CD14-positive monocyte (primary cell): Measurements from ENCODE around the gene FBXL15. TPM values are rescaled to one million over a fixed set of nuclear protein-coding genes. Genes with fewer than 3 reads are reported as not detected.

Experiments used
- DNase-seq, 3 donors: peaks; one replicate each; pipeline ENCODE4 v3.0.0-alpha.2; 2011 to 2022
- H2AFZ ChIP-seq: 2 replicates; pipeline ENCODE4 v1.6.0; 2012; ENCODE audit warnings: mild to moderate bottlenecking, low read depth, low read length, inconsistent platforms; ENCODE audit not compliant: insufficient read depth, poor library complexity, severe bottlenecking
- H3K27ac ChIP-seq, 2 donors: 1 replicate in 1 of 2; 2 replicates in 1 of 2; pipeline ENCODE4 v1.5.1; 2012 to 2013; ENCODE audit warnings: low read length in 2 of 2, control low read depth in 1 of 2, inconsistent platforms in 1 of 2, low read depth in 1 of 2, mild to moderate bottlenecking in 1 of 2
- H3K27me3 ChIP-seq, 2 donors: one replicate each; pipeline versions ENCODE4 v1.6.0 to v1.6.1; 2011 to 2013; ENCODE audit warnings: low read length in 2 of 2; ENCODE audit not compliant: control insufficient read depth in 2 of 2, insufficient read depth in 2 of 2
- H3K36me3 ChIP-seq, 2 donors: replicated peaks in 1 of 2; 1 replicate in 1 of 2; 2 replicates in 1 of 2; pipeline versions ENCODE4 v1.5.1 to v1.6.1; 2012 to 2013; ENCODE audit warnings: low read length in 2 of 2, control low read depth in 1 of 2, inconsistent platforms in 1 of 2, mild to moderate bottlenecking in 1 of 2; ENCODE audit not compliant: insufficient read depth in 2 of 2, control insufficient read depth in 1 of 2
- H3K4me1 ChIP-seq, 2 donors: 1 replicate in 1 of 2; 2 replicates in 1 of 2; pipeline versions ENCODE4 v1.5.1 to v1.6.1; 2012 to 2013; ENCODE audit warnings: low read length in 2 of 2, control low read depth in 1 of 2, inconsistent platforms in 1 of 2, mild to moderate bottlenecking in 1 of 2, moderate library complexity in 1 of 2; ENCODE audit not compliant: insufficient read depth in 2 of 2, control insufficient read depth in 1 of 2
- H3K4me2 ChIP-seq: replicated peaks from 2 replicates; pipeline ENCODE3; 2012; ENCODE audit warnings: low read length, moderate library complexity, mild to moderate bottlenecking; ENCODE audit not compliant: poor library complexity, severe bottlenecking; ENCODE audit errors: extremely low read depth
- H3K4me3 ChIP-seq, 3 experiments: fragments of 200-600 bp in 1 of 3; sonication (generic) in 1 of 3; replicated peaks in 1 of 3; 1 replicate in 2 of 3; 2 replicates in 1 of 3; pipeline ENCODE4 v1.5.1; 2011 to 2013; ENCODE audit warnings: low read length in 3 of 3, mild to moderate bottlenecking in 3 of 3, control low read depth in 2 of 3, low read depth in 2 of 3, inconsistent platforms in 1 of 3, moderate library complexity in 1 of 3
- H3K79me2 ChIP-seq: 2 replicates; pipeline ENCODE4 v1.6.0; 2012; ENCODE audit warnings: mild to moderate bottlenecking, control low read depth, inconsistent platforms, low read length, moderate library complexity; ENCODE audit not compliant: insufficient read depth
- H3K9ac ChIP-seq: 2 replicates; pipeline ENCODE4 v1.6.0; 2017; ENCODE audit warnings: low read length, mild to moderate bottlenecking; ENCODE audit not compliant: insufficient read depth, poor library complexity, severe bottlenecking
- H3K9me3 ChIP-seq, 2 donors: replicated peaks in 1 of 2; 1 replicate in 1 of 2; 2 replicates in 1 of 2; pipeline versions ENCODE4 v1.5.1 to v1.6.1; 2012 to 2013; ENCODE audit warnings: low read length in 2 of 2, control low read depth in 1 of 2; ENCODE audit not compliant: control insufficient read depth in 1 of 2, insufficient read depth in 1 of 2
- H4K20me1 ChIP-seq: 2 replicates; pipeline ENCODE4 v1.6.0; 2012; ENCODE audit warnings: mild to moderate bottlenecking, low read length, control low read depth, moderate library complexity; ENCODE audit not compliant: insufficient read depth
- H3K27ac Mint-ChIP-seq, 7 donors: one replicate each; pipeline ENCODE4 v1.8.0; 2020; ENCODE audit warnings: mild to moderate bottlenecking in 7 of 7, mixed read lengths in 7 of 7, moderate library complexity in 6 of 7, inconsistent platforms in 2 of 7
- H3K27me3 Mint-ChIP-seq, 3 donors: one replicate each; pipeline ENCODE4 v1.8.0; 2021 to 2022; ENCODE audit warnings: low read depth in 3 of 3, mild to moderate bottlenecking in 3 of 3, mixed read lengths in 3 of 3, moderate library complexity in 3 of 3, inconsistent platforms in 1 of 3
- H3K36me3 Mint-ChIP-seq, 2 donors: one replicate each; pipeline ENCODE4 v1.8.0; 2020; ENCODE audit warnings: mixed read lengths in 2 of 2, inconsistent platforms in 1 of 2, mild to moderate bottlenecking in 1 of 2
- H3K4me1 Mint-ChIP-seq: one replicate; pipeline ENCODE4 v1.8.0; 2020; ENCODE audit warnings: mild to moderate bottlenecking, mixed read lengths
- H3K4me3 Mint-ChIP-seq, 2 donors: one replicate each; pipeline ENCODE4 v1.8.0; 2020; ENCODE audit warnings: mild to moderate bottlenecking in 2 of 2, mixed read lengths in 2 of 2, moderate library complexity in 1 of 2
- H3K9me3 Mint-ChIP-seq, 7 donors: one replicate each; pipeline ENCODE4 v1.8.0; 2020 to 2022; ENCODE audit warnings: mixed read lengths in 7 of 7, mild to moderate bottlenecking in 6 of 7, moderate library complexity in 6 of 7, inconsistent platforms in 2 of 7
- WGBS: methylation state at CpG from one replicate; pipeline ENCODE4 v1.1.5; 2013; ENCODE audit warnings: missing lambda C conversion rate; ENCODE audit not compliant: insufficient coverage; 5-methylcytosine and 5-hydroxymethylcytosine counted together
- intact Hi-C, 2 donors: fragments of 100-400 bp; cut with micrococcal nuclease; formaldehyde crosslinking; loops; one replicate each; pipeline versions ENCODE4 v1.15.0 to v1.15.1; 2023
- polyA plus RNA-seq, 3 donors: library from polyadenylated mRNA; depleted of rRNA in 1 of 3; unstranded in 2 of 3; stranded (reverse) in 1 of 3; fragments of 300-500 nt in 2 of 3; fragments of >200 nt in 1 of 3; fragmentation: Illumina TruSeq in 2 of 3; gene quantifications; 1 replicate in 2 of 3; 2 replicates in 1 of 3; pipeline ENCODE4 v1.2.3, GENCODE V29; 2012 to 2021
- TF ChIP-seq, protein P1 (sequence below): fragments of 200-600 bp; IDR thresholded peaks from one replicate; pipeline ENCODE4 v1.8.0; 2022; ENCODE audit warnings: antibody characterized with exemption, mild to moderate bottlenecking

The FBXL15 gene
- polyA plus RNA-seq, 3 donors = 16.0 to 36.3 (median 25.5) TPM

DNA sequence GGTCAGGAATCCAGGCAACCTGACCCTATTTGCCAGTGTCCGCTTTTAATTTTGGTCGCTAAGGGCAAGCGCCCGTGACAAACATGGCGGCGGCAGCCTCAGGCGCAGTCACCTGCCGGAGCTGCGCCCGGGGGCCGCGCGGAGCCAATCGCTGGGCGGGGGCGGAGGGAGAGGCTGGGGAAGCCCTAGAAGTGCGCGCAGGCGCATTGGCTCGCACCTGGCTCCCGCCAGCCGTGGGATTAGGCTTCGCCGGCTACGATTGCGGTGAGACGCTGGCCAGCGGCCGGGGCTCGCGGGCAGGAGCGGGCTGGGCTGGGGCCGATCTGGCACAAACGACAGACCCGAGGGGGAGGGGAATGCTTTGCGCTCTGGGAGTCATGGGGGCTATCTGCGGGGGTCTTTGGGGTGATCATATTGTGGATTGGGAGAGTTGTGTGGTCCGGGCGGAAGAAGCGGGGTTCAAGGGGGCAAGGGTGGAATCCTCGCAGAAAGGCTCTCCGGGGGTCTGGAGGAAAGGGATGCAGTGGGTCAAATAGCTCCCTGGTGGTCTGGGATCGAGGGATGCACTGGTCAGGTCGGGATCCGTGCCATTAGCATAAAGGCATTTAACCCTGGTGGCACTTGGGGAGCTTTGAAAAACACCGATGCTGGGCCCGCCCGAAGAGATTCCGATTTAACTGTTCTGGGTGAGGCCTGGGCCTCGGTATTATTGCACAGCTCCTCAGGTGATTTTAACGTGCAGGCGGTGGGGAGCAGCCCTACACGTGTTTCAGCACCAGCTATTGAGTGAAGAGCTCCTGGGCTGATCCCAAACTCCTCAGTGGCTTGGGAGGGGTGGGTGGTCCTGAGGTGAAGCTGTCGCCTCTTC is 40.8 kb downstream of the FBXL15 start:
- Histone ChIP-seq H3K9me3 (no peaks in the 10 kb centered on the region), H3K27ac (peak overlapping the region; percentile 11 to 69), H3K9ac (peak overlapping the region; percentile 73), H4K20me1 (no peaks in the 10 kb centered on the region), H3K4me1 (peaks cover 28 to 35% of the 10 kb centered on the region in 2 donors), H3K36me3 (no peaks in the 10 kb centered on the region), H3K4me3 (peak overlapping the region; percentile 32 to 76 (median 59)), H2AFZ (peak overlapping the region; percentile 85), H3K4me2 (peak overlapping the region; percentile 86), H3K27me3 (peaks cover 0 to 3% of the 10 kb centered on the region in 2 donors), H3K79me2 (no peaks in the 10 kb centered on the region)
- Mint-ChIP-seq H3K4me3 (peak overlapping the region; percentile 89 to 95), H3K27me3 (peaks cover 3 to 10% (median 10%) of the 10 kb centered on the region in 3 donors), H3K27ac (peak overlapping the region; percentile 66 to 94 (median 86)), H3K4me1 (peaks cover 38% of the 10 kb centered on the region), H3K36me3 (peaks cover 5 to 9% of the 10 kb centered on the region in 2 donors), H3K9me3 (no peaks in the 10 kb centered on the region)
- TF ChIP-seq, protein P1, sequence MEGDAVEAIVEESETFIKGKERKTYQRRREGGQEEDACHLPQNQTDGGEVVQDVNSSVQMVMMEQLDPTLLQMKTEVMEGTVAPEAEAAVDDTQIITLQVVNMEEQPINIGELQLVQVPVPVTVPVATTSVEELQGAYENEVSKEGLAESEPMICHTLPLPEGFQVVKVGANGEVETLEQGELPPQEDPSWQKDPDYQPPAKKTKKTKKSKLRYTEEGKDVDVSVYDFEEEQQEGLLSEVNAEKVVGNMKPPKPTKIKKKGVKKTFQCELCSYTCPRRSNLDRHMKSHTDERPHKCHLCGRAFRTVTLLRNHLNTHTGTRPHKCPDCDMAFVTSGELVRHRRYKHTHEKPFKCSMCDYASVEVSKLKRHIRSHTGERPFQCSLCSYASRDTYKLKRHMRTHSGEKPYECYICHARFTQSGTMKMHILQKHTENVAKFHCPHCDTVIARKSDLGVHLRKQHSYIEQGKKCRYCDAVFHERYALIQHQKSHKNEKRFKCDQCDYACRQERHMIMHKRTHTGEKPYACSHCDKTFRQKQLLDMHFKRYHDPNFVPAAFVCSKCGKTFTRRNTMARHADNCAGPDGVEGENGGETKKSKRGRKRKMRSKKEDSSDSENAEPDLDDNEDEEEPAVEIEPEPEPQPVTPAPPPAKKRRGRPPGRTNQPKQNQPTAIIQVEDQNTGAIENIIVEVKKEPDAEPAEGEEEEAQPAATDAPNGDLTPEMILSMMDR = no peak
- 2% methylated on average over 54 of the region's 54 CpGs for WGBS
- intact Hi-C loops = loop anchor here (5.0 kb wide), 2 partner anchors 39 to 41 kb away; partner anchors contain the start of genes ACTR1A (in 1 of the 2), FBXL15 (in 1 of the 2) and SUFU (in 1 of the 2)
- DNase-seq = peak; percentile 80 to 94 (median 90)

DNA sequence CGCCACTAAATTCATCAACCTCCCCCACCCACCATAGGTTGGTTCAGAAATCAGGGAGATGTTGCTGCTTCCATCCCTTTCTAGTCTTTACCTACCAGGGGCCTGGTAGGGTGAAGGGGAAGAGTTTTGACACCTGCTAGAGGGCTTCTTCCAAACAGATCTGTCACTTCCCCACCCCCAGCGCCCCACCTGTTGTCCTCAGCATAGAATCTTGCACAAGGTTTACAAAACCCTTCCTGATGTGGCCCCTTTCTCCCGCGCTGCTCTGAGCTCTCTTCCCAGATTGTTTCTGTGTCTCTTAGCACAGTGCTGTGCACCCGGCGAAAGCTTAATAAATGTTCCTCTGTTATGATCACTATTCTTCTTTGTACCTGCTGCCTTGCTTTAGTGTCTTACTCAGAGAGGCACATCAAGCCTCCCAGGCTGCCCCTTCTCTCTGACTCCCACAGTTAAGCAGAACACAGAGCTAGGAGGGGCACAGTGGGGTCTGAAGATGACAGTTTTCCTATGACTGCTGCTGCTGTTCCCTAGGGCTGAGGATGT is 41.9 kb downstream of the FBXL15 start:
- no peaks in the 10 kb centered on the region for H3K9me3 Mint-ChIP-seq
- Histone ChIP-seq H3K27me3 (peaks cover 0 to 3% of the 10 kb centered on the region in 2 donors), H3K79me2 (no peaks in the 10 kb centered on the region), H3K4me1 (peaks cover 24 to 34% of the 10 kb centered on the region in 2 donors), H3K36me3 (no peaks in the 10 kb centered on the region), H2AFZ (peak overlapping the region; percentile 29), H3K9ac (no peak overlapping the region), H3K27ac (no peak overlapping the region), H4K20me1 (no peaks in the 10 kb centered on the region), H3K4me3 (no peak overlapping the region), H3K4me2 (peak overlapping the region; percentile 86), H3K9me3 (no peaks in the 10 kb centered on the region)
- TF ChIP-seq, protein P1 = no peak
- H3K4me3 Mint-ChIP-seq = peak overlapping the region; percentile 41 to 95
- 44% methylated on average over 5 of the region's 6 CpGs for whole genome bisulfite sequencing
- peak overlapping the region in 3 of 7 donors; percentile 22 to 78 (median 25) for H3K27ac Mint-ChIP-seq
- peak in 1 of 3 donors; percentile 2 for DNase-seq
- peaks cover 8 to 9% of the 10 kb centered on the region in 2 donors for H3K36me3 Mint-ChIP-seq
- intact Hi-C loops = loop anchor here (5.0 kb wide), 2 partner anchors 40 kb away; partner anchors contain the start of genes ACTR1A (in 1 of the 2), FBXL15 (in 1 of the 2) and SUFU (in 1 of the 2)
- H3K4me1 Mint-ChIP-seq = peaks cover 35% of the 10 kb centered on the region
- H3K27me3 Mint-ChIP-seq = peaks cover 3 to 10% (median 10%) of the 10 kb centered on the region in 3 donors
